Calu3 (cell line): ENCODE results near the gene MECR. TPM values are rescaled to one million over a fixed set of nuclear protein-coding genes. Genes with fewer than 3 reads are reported as not detected.

Experiments used
- BruUV-seq: library from RNA; stranded (reverse); fragments of 400-500 nt; replicated peaks from 2 replicates; lab custom pipeline; 2021; lab: Mats Ljungman, UMichigan
- CTCF ChIA-PET: fragments of 300-600 bp; sonication (Branson Sonifier 250); formaldehyde crosslinking; loops from one replicate; lab custom pipeline; 2022; ENCODE audit warnings: antibody characterized with exemption; lab: Charles Lee
- DNase-seq: peaks from one replicate; pipeline ENCODE4 v3.0.0; 2022
- H3K27ac Mint-ChIP-seq: one replicate; pipeline ENCODE4 v1.8.0; 2022; ENCODE audit warnings: mixed read lengths; ENCODE audit not compliant: unreplicated experiment
- H3K27me3 Mint-ChIP-seq: one replicate; pipeline ENCODE4 v1.8.0; 2022; ENCODE audit warnings: mixed read lengths; ENCODE audit not compliant: unreplicated experiment
- H3K36me3 Mint-ChIP-seq: one replicate; pipeline ENCODE4 v1.8.0; 2022; ENCODE audit warnings: mild to moderate bottlenecking, moderate library complexity, mixed read lengths; ENCODE audit not compliant: insufficient read depth, unreplicated experiment
- H3K4me1 Mint-ChIP-seq: one replicate; pipeline ENCODE4 v1.8.0; 2022; ENCODE audit warnings: mild to moderate bottlenecking, low read depth, mixed read lengths; ENCODE audit not compliant: unreplicated experiment
- H3K4me3 Mint-ChIP-seq: one replicate; pipeline ENCODE4 v1.8.0; 2022; ENCODE audit warnings: mild to moderate bottlenecking, low read depth, moderate library complexity, mixed read lengths; ENCODE audit not compliant: unreplicated experiment
- H3K9me3 Mint-ChIP-seq: one replicate; pipeline ENCODE4 v1.8.0; 2022; ENCODE audit warnings: low read depth, mixed read lengths; ENCODE audit not compliant: unreplicated experiment
- intact Hi-C: fragments of 100-400 bp; cut with micrococcal nuclease; formaldehyde crosslinking; loops from one replicate; pipeline ENCODE4 v1.10.0; 2022; ENCODE audit not compliant: unreplicated experiment
- total RNA-seq: library from RNA; stranded (reverse); gene quantifications from 2 replicates; pipeline ENCODE4 v1.2.3, GENCODE V29; 2022
- TF ChIP-seq, protein P1 (sequence below): fragments of 200-600 bp; IDR thresholded peaks from one replicate; pipeline ENCODE4 v1.8.0; 2022; ENCODE audit warnings: antibody characterized with exemption; ENCODE audit not compliant: unreplicated experiment

The MECR gene
- total RNA-seq, 1 experiment from 2014 or later = 46.8 TPM

DNA sequence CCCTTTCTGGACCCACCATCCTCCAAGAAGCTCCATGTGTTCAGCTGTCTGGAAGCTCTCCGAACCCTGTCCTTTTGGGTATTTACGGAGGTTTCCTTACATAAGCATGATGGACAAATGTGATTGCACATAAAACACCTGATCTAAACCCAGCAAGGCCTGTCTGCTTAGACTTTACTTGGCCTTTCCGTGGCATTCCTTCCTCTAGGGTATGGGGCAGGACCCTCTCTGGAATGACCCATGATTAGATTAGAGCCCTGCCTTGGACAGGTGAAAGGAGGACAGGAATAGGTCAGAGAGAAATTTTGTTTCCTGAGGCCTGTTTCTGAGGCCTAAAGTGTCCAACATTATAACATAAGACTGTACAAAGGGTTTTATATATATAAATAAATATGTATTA lies 22.4 kb upstream of the MECR start:
- no peak for DNase-seq
- TF ChIP-seq, protein P1, sequence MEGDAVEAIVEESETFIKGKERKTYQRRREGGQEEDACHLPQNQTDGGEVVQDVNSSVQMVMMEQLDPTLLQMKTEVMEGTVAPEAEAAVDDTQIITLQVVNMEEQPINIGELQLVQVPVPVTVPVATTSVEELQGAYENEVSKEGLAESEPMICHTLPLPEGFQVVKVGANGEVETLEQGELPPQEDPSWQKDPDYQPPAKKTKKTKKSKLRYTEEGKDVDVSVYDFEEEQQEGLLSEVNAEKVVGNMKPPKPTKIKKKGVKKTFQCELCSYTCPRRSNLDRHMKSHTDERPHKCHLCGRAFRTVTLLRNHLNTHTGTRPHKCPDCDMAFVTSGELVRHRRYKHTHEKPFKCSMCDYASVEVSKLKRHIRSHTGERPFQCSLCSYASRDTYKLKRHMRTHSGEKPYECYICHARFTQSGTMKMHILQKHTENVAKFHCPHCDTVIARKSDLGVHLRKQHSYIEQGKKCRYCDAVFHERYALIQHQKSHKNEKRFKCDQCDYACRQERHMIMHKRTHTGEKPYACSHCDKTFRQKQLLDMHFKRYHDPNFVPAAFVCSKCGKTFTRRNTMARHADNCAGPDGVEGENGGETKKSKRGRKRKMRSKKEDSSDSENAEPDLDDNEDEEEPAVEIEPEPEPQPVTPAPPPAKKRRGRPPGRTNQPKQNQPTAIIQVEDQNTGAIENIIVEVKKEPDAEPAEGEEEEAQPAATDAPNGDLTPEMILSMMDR = no peak
- Mint-ChIP-seq H3K27ac (no peak overlapping the region), H3K4me3 (no peak overlapping the region), H3K9me3 (no peaks in the 10 kb centered on the region), H3K27me3 (no peaks in the 10 kb centered on the region), H3K4me1 (peaks cover 22% of the 10 kb centered on the region), H3K36me3 (peaks cover 10% of the 10 kb centered on the region)
- intact Hi-C loops = no loop called here
- BruUV-seq = no TSS peak
- CTCF ChIA-PET = no interaction called here

- no peaks in the 10 kb centered on the region for H3K27me3 Mint-ChIP-seq
- no peak overlapping the region for H3K27ac Mint-ChIP-seq
- peaks cover 12% of the 10 kb centered on the region for H3K4me1 Mint-ChIP-seq
- BruUV-seq = no TSS peak
- no peak for DNase-seq
- H3K9me3 Mint-ChIP-seq = no peaks in the 10 kb centered on the region
- H3K36me3 Mint-ChIP-seq = peaks cover 10% of the 10 kb centered on the region
- TF ChIP-seq, protein P1 = no peak
- no peak overlapping the region for H3K4me3 Mint-ChIP-seq
- intact Hi-C loops = no loop called here
- CTCF ChIA-PET = no interaction called here
These were observed 20.7 kb upstream of the MECR start for GRCh38 chr1:29251164-29252124.

- TF ChIP-seq, protein P1 = no peak
- Mint-ChIP-seq H3K9me3 (no peaks in the 10 kb centered on the region), H3K27me3 (no peaks in the 10 kb centered on the region), H3K36me3 (peaks cover 10% of the 10 kb centered on the region), H3K4me3 (no peak overlapping the region), H3K4me1 (no peaks in the 10 kb centered on the region), H3K27ac (peak overlapping the region; percentile 7)
- no TSS peak for BruUV-seq
- no peak for DNase-seq
- intact Hi-C loops = no loop called here
- CTCF ChIA-PET = interaction anchor here (0.5 kb wide), 1 partner anchor 19 kb away, joined by 4 read pairs; no protein-coding TSS in a partner anchor
These were observed 19.3 kb upstream of the MECR start for GRCh38 chr1:29249951-29250581.

GRCh38 chr1:29249170-29249691 lies 18.5 kb upstream of the MECR start:
- TF ChIP-seq, protein P1 = no peak
- BruUV-seq = no TSS peak
- Mint-ChIP-seq H3K4me3 (peak overlapping the region; percentile 14), H3K27me3 (no peaks in the 10 kb centered on the region), H3K36me3 (peaks cover 10% of the 10 kb centered on the region), H3K9me3 (no peaks in the 10 kb centered on the region), H3K4me1 (no peaks in the 10 kb centered on the region), H3K27ac (peak overlapping the region; percentile 7)
- CTCF ChIA-PET = no interaction called here
- peak; percentile 77 for DNase-seq
- intact Hi-C loops = no loop called here
